GM12865 (cell line): Measurements from ENCODE around the gene CCDC80.

Experiments used
- DNase-seq: peaks from one replicate; pipeline ENCODE4 v3.0.0; 2010; ENCODE audit warnings: low read depth
- H3K4me3 ChIP-seq: 2 replicates; pipeline ENCODE4 v1.5.1; 2011; ENCODE audit warnings: mild to moderate bottlenecking, low read depth, low read length, control low read depth
- TF ChIP-seq, protein P1 (sequence below): IDR thresholded peaks from 2 replicates; pipeline ENCODE4 v1.5.1; 2011; ENCODE audit warnings: low read length, control low read depth, low read depth, inconsistent platforms; ENCODE audit not compliant: insufficient read depth; ENCODE audit errors: missing control alignments

CCDC80 gene

DNA sequence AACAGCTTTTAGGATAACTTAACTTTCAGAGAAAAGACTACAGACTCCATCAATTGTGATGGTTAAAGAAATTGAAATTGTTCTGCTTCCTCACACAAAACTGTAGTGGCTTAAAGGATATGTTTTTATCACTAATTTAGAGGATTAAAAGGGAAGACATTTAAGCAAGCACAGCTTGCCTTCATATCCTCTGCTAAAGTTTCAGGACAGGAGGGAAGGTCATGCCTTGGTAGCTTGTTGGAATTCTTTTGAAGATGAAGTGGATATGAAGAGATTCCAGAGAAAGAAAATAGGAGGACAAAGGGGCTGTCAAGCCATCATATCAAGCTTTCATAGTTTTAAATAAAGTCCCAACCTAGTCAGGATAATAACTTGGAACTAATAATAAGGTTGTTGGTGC is 33.1 kb downstream of the CCDC80 start:
- DNase-seq: no peak
- H3K4me3 ChIP-seq: no peak overlapping the region
- TF ChIP-seq, protein P1, sequence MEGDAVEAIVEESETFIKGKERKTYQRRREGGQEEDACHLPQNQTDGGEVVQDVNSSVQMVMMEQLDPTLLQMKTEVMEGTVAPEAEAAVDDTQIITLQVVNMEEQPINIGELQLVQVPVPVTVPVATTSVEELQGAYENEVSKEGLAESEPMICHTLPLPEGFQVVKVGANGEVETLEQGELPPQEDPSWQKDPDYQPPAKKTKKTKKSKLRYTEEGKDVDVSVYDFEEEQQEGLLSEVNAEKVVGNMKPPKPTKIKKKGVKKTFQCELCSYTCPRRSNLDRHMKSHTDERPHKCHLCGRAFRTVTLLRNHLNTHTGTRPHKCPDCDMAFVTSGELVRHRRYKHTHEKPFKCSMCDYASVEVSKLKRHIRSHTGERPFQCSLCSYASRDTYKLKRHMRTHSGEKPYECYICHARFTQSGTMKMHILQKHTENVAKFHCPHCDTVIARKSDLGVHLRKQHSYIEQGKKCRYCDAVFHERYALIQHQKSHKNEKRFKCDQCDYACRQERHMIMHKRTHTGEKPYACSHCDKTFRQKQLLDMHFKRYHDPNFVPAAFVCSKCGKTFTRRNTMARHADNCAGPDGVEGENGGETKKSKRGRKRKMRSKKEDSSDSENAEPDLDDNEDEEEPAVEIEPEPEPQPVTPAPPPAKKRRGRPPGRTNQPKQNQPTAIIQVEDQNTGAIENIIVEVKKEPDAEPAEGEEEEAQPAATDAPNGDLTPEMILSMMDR: no peak

DNA sequence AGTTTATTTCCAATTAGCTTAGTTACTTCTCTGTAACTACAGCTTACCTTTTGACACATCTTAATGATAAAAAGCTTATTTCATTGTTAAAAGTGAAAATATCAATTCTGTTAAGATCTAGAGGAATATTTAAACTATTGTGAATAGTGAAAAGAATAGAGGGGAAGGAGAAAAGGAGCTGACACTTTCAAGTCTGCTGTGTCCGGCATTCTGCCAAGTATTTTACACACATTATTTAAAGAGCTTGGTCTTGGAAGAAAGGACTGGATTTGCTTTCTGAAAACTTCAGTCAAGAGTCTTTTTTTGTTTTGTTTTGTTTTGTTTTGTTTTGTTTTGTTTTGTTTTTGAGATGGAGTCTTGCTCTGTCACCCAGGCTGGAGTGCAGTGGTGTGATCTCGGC is 34.8 kb downstream of the CCDC80 start:
- TF ChIP-seq, protein P1: no peak
- no peak for DNase-seq
- no peak overlapping the region for H3K4me3 ChIP-seq

DNA sequence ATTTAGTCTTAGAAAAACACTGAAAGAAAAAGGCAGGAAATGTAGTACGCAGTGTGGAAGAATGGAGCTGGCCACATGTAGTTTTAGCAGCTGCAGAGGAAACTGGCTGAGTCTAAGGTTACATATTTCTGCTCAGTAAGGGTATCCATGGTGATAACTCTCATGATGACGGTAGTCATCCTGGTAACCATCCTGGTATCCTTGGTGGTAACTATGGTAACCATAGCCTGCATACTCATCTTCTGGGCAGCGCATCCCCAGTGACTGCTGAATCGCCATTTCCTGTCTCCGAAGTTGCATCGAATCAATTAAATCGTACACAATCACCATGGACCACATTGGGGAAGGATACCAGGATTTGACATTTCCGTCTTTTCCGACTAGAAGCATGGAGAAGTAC is 35.7 kb downstream of the CCDC80 start:
- no peak overlapping the region for H3K4me3 ChIP-seq
- no peak for DNase-seq
- TF ChIP-seq, protein P1: no peak

DNA sequence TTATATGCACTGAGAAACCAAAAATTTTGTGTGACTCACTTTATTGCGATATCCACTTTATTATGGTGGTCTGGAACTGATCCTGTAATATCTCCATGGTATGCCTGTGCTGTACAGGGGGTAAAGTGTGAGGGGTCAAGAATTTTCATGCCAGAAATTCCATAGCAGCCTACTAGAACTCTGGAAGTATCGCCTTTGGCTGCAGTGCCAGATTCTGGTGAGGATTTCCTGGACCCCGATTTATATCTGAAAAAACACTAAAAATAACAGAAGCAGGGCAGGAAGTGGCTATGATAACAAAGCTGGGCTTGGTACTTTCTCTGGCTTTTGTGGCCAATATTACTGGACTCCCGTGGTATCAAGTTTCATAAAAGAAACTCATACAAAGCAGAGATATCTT is 36.4 kb downstream of the CCDC80 start:
- TF ChIP-seq, protein P1: no peak
- no peak for DNase-seq
- H3K4me3 ChIP-seq: no peak overlapping the region

DNA sequence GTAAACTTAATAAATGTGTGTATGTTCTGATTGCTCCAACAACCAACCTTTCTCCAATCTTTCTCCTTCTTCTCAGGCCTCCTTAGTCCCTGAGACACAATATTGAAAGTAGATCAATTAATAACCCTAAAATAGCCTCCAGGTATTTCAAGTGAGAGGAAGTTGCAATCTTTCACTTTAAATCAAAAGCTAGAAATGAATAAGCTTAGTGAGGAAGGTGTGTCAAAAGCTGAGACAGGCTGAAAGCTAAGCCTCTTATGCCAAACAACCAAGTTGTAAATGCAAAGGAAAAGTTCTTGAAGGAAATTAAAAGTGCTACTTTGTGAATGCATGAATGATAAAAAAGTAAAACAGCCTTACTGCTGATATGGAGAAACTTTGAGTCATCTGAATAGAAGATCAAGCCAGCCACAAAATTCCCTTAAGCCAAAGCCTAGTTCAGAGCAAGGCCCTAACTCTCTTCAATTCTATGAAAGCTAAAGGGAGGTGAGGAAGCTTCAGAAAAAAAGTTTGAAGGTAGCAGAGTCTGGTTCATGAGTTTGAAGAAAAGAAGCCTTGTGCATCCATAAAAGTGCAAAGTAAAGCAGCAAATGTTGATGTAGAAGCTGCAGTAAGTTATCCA is 38.6 kb downstream of the CCDC80 start:
- TF ChIP-seq, protein P1: no peak
- peak; percentile 48 for DNase-seq
- no peak overlapping the region for H3K4me3 ChIP-seq

DNA sequence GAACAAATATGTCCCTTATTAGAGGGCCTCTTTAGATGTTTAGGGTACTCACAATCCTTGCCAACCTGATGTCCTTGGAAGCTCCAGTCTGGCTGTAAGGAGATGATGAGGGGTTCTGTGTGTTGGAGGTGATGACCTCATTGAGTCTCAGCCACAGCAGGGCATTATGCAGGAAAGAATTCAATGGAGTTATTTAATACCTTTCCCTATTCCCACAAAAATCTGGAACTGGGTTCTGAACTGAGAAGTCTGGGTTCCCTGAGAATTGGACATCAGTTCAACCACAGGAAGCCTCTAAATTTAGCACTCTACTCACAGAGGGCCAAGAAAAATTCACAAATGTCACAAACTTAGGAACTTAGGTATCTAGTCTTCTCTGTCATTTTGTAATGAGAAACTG is 42.2 kb downstream of the CCDC80 start:
- TF ChIP-seq, protein P1: no peak
- H3K4me3 ChIP-seq: no peak overlapping the region
- DNase-seq: no peak

DNA sequence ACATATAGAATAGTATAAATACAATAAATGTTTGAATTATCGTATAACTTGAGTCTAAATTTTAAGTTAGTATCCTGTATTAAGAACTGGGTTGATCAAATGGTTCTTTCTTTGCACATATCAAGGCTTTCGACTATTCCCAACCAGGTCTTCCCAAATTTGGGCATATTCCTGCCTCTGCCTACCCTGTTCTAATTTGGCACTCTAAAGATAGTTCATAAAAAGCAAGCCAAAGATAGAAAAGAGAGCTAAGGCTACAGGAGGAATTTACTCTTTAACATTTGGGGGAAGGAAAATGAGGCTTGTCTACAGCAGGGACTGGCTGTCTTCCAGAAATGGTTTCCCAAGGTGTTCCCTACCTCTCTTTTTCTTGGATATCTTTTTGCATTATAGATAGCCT is 43.0 kb downstream of the CCDC80 start:
- no peak overlapping the region for H3K4me3 ChIP-seq
- TF ChIP-seq, protein P1: no peak
- no peak for DNase-seq
